Esophagus muscularis mucosa (tissue), 4 donors: ENCODE measurements around the gene ARSB.

Source experiments
- EP300 ChIP-seq: sonication (generic); formaldehyde crosslinking; IDR thresholded peaks from one replicate; pipeline ENCODE4 v1.6.1; 2017; ENCODE audit warnings: antibody characterized with exemption
- POLR2A ChIP-seq: fragments of 450-650 bp; IDR thresholded peaks from one replicate; pipeline ENCODE4 v1.6.1; 2017; ENCODE audit warnings: antibody characterized with exemption, moderate library complexity, mild to moderate bottlenecking, low read depth
- TF ChIP-seq, protein P1 (sequence below), 3 experiments: fragments of 200-600 bp in 2 of 3; fragments of 450-650 bp in 1 of 3; sonication (generic) in 2 of 3; IDR thresholded peaks; one replicate each; pipeline ENCODE4 v1.5.1; 2017 to 2019; ENCODE audit warnings: antibody characterized with exemption in 3 of 3, mild to moderate bottlenecking in 2 of 3, moderate library complexity in 1 of 3

DNA sequence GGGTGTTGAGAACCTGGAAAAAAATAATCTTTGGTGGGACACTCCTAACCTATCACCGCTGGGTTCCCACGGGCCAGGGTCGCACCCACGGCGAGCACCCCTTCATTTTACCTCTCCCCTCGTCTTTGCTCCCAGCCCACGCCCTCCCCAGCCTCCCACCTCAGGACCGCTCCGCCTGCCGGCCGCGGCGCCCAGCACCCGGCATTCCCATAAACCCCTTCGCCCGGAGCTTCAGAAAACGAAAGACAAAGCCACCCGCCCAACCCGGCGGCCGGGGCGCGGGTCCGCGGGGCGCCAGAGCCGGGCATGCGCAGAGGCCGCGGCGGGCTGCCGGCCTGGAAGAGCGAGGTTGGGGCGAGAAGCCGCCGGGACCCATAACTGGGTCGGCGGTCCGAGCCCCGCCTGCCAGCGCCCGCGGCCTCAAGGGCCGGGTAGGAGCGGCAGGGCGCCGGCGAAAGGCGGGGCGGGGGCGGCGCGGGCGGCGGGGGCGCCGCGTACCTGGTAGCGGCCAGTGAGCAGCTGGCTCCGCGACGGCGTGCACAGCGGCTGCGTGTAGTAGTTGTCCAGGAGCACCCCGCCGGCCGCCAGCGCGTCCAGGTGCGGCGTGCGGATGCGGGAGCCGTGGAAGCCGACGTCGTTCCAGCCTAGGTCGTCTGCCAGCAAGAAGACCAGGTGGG lies 533 bp downstream of the ARSB start:
- no peak for TF ChIP-seq POLR2A
- TF ChIP-seq, protein P1, sequence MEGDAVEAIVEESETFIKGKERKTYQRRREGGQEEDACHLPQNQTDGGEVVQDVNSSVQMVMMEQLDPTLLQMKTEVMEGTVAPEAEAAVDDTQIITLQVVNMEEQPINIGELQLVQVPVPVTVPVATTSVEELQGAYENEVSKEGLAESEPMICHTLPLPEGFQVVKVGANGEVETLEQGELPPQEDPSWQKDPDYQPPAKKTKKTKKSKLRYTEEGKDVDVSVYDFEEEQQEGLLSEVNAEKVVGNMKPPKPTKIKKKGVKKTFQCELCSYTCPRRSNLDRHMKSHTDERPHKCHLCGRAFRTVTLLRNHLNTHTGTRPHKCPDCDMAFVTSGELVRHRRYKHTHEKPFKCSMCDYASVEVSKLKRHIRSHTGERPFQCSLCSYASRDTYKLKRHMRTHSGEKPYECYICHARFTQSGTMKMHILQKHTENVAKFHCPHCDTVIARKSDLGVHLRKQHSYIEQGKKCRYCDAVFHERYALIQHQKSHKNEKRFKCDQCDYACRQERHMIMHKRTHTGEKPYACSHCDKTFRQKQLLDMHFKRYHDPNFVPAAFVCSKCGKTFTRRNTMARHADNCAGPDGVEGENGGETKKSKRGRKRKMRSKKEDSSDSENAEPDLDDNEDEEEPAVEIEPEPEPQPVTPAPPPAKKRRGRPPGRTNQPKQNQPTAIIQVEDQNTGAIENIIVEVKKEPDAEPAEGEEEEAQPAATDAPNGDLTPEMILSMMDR (IDR thresholded peaks at IDR 0.05): peak; percentile 25 to 56 (median 41)
- no peak for TF ChIP-seq EP300
